D721Med (cell line): ENCODE data around the gene DNAH17.

Experiments used
- DNase-seq: peaks from one replicate; pipeline ENCODE4 v3.0.0; 2011; ENCODE audit warnings: low spot score; ENCODE audit not compliant: insufficient read length
- FAIRE-seq: peaks from 2 replicates; lab custom pipeline; 2011; peaks lifted over from hg19 to GRCh38; lab: Jason Lieb, UNC
- TF ChIP-seq, protein P1 (sequence below): IDR thresholded peaks from 2 replicates; pipeline ENCODE4 v1.5.1; 2012; ENCODE audit warnings: mild to moderate bottlenecking, control low read depth; ENCODE audit not compliant: insufficient read depth; ENCODE audit errors: missing control alignments

Gene DNAH17

DNA sequence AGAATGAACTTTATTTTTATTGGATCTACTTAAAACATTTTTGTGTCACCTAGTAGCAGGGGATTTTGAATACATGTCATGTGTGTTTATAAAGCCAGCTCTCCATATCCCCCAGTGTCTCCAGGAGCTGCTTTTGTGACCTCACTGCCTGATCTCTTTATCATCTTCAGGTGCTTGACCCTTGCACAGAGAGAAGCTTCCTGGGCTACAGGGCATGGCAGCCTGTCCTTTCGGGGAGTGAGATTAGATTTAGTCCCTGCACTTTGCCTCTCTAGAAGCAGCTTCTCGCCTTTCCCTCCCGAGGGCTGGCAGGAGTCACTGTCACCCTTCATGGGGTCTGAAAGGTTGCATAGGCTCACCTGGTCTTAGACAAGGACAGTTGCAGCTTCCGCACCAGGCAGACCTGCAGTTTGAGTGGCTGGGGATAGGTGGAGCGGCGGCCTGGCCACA is 156.1 kb downstream of the DNAH17 start:
- FAIRE-seq (no peak), DNase-seq (no peak)
- TF ChIP-seq, protein P1, sequence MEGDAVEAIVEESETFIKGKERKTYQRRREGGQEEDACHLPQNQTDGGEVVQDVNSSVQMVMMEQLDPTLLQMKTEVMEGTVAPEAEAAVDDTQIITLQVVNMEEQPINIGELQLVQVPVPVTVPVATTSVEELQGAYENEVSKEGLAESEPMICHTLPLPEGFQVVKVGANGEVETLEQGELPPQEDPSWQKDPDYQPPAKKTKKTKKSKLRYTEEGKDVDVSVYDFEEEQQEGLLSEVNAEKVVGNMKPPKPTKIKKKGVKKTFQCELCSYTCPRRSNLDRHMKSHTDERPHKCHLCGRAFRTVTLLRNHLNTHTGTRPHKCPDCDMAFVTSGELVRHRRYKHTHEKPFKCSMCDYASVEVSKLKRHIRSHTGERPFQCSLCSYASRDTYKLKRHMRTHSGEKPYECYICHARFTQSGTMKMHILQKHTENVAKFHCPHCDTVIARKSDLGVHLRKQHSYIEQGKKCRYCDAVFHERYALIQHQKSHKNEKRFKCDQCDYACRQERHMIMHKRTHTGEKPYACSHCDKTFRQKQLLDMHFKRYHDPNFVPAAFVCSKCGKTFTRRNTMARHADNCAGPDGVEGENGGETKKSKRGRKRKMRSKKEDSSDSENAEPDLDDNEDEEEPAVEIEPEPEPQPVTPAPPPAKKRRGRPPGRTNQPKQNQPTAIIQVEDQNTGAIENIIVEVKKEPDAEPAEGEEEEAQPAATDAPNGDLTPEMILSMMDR = no peak

DNA sequence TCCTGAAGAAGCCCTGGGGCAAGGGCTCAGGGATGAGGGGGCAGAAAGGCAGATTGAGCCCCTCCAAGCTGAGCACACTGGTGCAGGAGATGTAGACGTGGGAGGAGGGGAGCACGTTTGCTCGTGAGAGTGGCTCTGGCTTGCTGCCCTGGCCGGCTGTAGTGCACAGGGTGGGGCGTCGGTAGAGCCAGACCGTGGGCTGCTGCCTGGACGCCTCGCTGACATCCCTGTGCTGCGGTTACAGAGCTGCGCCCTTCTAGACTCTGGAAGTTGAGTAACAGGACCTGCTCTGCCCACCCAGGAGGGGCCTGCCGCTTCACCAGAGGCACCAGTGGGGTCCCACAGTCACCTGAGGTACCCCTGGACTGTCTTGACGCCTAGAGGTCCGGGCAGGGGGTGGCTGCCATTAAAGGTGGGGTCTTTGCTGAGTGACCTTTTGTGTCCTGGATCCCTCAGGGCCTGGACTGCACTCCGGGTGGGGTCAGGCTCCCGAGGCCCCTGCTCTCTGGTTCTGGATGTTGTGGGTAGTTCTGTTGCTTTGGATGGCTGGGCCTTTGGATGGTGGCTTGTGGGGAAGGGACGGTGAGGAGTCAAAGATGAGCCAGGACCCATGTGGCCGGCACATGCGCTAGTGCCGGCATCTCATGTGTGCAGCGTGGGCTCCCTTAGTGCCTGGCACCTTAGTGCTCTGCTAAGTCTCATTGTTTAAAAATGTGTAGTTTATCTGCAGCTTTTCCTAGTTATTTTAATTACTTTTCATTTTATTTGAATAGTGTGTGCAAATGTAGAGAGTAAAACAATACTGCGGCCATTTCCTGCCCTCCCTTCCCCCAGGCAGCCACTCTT is 157.0 kb downstream of the DNAH17 start:
- DNase-seq = no peak
- TF ChIP-seq, protein P1 = no peak
- no peak for FAIRE-seq

- FAIRE-seq (no peak), DNase-seq (no peak)
- TF ChIP-seq, protein P1 = no peak
Observed at GRCh38 chr17:78418326-78419026, 158.7 kb downstream of the DNAH17 start.

- TF ChIP-seq, protein P1 = no peak
- DNase-seq = no peak
- FAIRE-seq = no peak
Observed at GRCh38 chr17:78417531-78417909, 159.7 kb downstream of the DNAH17 start.

GRCh38 chr17:78416791-78417530 is 160.2 kb downstream of the DNAH17 start:
- FAIRE-seq (no peak), DNase-seq (no peak)
- TF ChIP-seq, protein P1 = no peak

DNA sequence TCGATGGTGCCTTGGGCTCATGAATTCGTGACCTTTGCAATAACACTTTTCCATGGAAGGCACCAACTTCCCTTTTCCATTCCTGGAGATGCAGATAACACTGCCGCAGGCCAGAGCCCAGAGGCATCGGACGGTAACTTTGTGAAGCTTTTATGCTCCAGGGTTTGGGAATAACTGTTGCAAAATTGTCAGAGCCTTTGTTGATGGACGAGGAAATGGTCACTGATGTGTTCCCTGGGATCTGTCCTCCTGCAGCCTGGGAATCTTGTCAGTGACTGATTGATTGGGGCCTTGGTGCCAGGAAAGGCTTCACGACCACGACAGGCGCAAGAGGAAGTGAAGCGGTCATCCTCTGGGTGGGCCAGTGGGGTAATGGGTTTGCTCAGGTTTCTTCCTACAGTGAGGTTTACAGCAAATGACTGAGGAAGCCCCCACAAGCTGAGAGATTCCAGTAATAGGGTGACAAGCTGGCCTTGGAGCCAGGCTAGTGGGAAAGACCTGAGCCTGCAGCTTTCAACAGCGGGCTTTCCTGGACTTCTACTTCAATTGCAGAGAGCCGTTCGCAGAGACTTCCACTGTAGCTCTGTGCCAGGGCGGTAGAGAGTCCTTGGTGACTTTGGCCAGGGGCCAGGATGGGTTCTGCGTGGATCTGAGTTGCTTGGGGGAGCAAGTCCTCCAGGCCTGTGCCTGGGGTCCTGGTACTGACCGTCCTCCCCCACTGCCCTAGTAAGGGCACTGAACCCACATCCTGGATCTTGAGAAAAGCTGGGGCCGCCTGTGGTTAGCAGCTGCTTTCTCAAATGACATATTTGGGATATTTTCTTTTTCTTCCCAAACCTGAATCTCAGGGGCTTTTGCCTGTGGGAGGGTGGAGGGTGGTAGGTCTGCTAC is 161.1 kb downstream of the DNAH17 start:
- TF ChIP-seq, protein P1 = no peak
- FAIRE-seq (no peak), DNase-seq (no peak)
